ENCODE results near the gene C10orf120.

C10orf120 gene

GRCh38 chr10:122658356-122659049 is 41.1 kb downstream of the C10orf120 start:
- DNase-seq: no peak

- no peak for DNase-seq
Observed at GRCh38 chr10:122657729-122658128, 41.9 kb downstream of the C10orf120 start.

GRCh38 chr10:122657255-122657654 is 42.4 kb downstream of the C10orf120 start:
- no peak for DNase-seq

- DNase-seq: no peak
Observed at GRCh38 chr10:122656741-122657140, 42.9 kb downstream of the C10orf120 start.

GRCh38 chr10:122656308-122656705 is 43.3 kb downstream of the C10orf120 start:
- DNase-seq: no peak

GRCh38 chr10:122655524-122656307 is 43.9 kb downstream of the C10orf120 start:
- no peak for DNase-seq

- no peak for DNase-seq
Observed at GRCh38 chr10:122650331-122650730, 49.3 kb downstream of the C10orf120 start.

GRCh38 chr10:122649903-122650302 is 49.7 kb downstream of the C10orf120 start:
- DNase-seq: no peak

GRCh38 chr10:122648599-122649428 is 50.8 kb downstream of the C10orf120 start:
- no peak for DNase-seq

Measured in stimulated activated naive CD4-positive, alpha-beta T cell treated with Interleukin-2 at 50 U/mL for 16 hours (primary cell).